ENCODE measurements around the gene LSM3. TPM values are rescaled to one million over a fixed set of nuclear protein-coding genes. Genes with fewer than 3 reads are reported as not detected.

LSM3 gene
- total RNA-seq, 4 donors from 2014 or later: 11.6 to 16.8 (median 14.2) TPM

- DNase-seq (no peak), ATAC-seq (no peak)
- H3K4me3 ChIP-seq: no peak overlapping the region
- H3K27me3 ChIP-seq: no peaks in the 10 kb centered on the region
- TF ChIP-seq CTCF (IDR thresholded peaks at IDR 0.05 in 4 of 5, conservative IDR thresholded peaks at IDR 0.05 in 1 of 5) (no peak), POLR2A (IDR thresholded peaks at IDR 0.05) (no peak)
- in situ Hi-C loops (cut with MboI; ENCODE audit: low sequenced_read_pairs in 4 of 4): no loop called here
- no peaks in the 10 kb centered on the region for H3K9me3 ChIP-seq
- no peaks in the 10 kb centered on the region for H3K36me3 ChIP-seq
- H3K27ac ChIP-seq: no peak overlapping the region
- no peaks in the 10 kb centered on the region for H3K4me1 ChIP-seq
- intact Hi-C loops (cut with DNase I; ENCODE audit: low total_unique reads): no loop called here
These were observed 63.1 kb downstream of the LSM3 start for GRCh38 chr3:14241716-14242115.

- DNase-seq: no peak
- Histone ChIP-seq H3K9me3 (no peaks in the 10 kb centered on the region), H3K36me3 (no peaks in the 10 kb centered on the region), H3K27me3 (no peaks in the 10 kb centered on the region), H3K4me3 (no peak overlapping the region), H3K4me1 (no peaks in the 10 kb centered on the region), H3K27ac (no peak overlapping the region)
- intact Hi-C loops (cut with DNase I; ENCODE audit: low total_unique reads) (no loop called here), in situ Hi-C loops (cut with MboI; ENCODE audit: low sequenced_read_pairs in 4 of 4) (no loop called here)
- TF ChIP-seq CTCF (IDR thresholded peaks at IDR 0.05 in 4 of 5, conservative IDR thresholded peaks at IDR 0.05 in 1 of 5): no peak
- TF ChIP-seq POLR2A (IDR thresholded peaks at IDR 0.05): no peak
- no peak for ATAC-seq
These were observed 64.1 kb downstream of the LSM3 start for GRCh38 chr3:14242490-14243311.

GRCh38 chr3:14243782-14244181 lies 65.2 kb downstream of the LSM3 start:
- intact Hi-C loops (cut with DNase I; ENCODE audit: low total_unique reads) (no loop called here), in situ Hi-C loops (cut with MboI; ENCODE audit: low sequenced_read_pairs in 4 of 4) (no loop called here)
- DNase-seq (no peak), ATAC-seq (no peak)
- Histone ChIP-seq H3K27ac (no peak overlapping the region), H3K27me3 (no peaks in the 10 kb centered on the region), H3K4me1 (no peaks in the 10 kb centered on the region), H3K4me3 (no peak overlapping the region), H3K9me3 (no peaks in the 10 kb centered on the region), H3K36me3 (no peaks in the 10 kb centered on the region)
- TF ChIP-seq POLR2A (IDR thresholded peaks at IDR 0.05): no peak
- no peak for TF ChIP-seq CTCF (IDR thresholded peaks at IDR 0.05 in 4 of 5, conservative IDR thresholded peaks at IDR 0.05 in 1 of 5)

GRCh38 chr3:14244521-14245247 lies 66.1 kb downstream of the LSM3 start:
- Histone ChIP-seq H3K27me3 (no peaks in the 10 kb centered on the region), H3K27ac (no peak overlapping the region), H3K4me1 (no peaks in the 10 kb centered on the region), H3K36me3 (no peaks in the 10 kb centered on the region), H3K4me3 (no peak overlapping the region), H3K9me3 (no peaks in the 10 kb centered on the region)
- intact Hi-C loops (cut with DNase I; ENCODE audit: low total_unique reads): no loop called here
- in situ Hi-C loops (cut with MboI; ENCODE audit: low sequenced_read_pairs in 4 of 4): no loop called here
- DNase-seq (no peak), ATAC-seq (no peak)
- TF ChIP-seq CTCF (IDR thresholded peaks at IDR 0.05 in 4 of 5, conservative IDR thresholded peaks at IDR 0.05 in 1 of 5) (no peak), POLR2A (IDR thresholded peaks at IDR 0.05) (no peak)

Measured in gastrocnemius medialis (tissue), 4 donors.